Measurements from ENCODE around the gene R3HCC1L.

Gene R3HCC1L

DNA sequence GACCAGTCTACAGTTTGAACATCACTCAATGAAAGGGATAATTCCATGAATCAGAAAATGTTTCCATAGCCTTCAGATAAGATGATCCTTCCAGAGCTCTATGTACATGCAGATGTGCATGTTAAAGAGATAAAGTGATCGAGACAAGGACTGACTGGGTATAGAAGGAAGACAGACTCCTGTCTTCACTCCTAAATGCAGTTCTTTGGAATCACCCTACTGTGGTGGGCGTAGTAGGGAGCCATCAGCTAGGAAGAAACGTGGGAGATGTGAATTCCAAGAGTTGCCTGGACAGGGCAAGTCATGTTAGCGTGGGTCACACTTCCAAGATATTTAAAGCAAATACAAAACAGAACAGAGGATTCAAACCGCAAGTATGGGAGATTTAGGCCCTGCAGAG lies 109.7 kb downstream of the R3HCC1L start:
- TF ChIP-seq, protein P1, sequence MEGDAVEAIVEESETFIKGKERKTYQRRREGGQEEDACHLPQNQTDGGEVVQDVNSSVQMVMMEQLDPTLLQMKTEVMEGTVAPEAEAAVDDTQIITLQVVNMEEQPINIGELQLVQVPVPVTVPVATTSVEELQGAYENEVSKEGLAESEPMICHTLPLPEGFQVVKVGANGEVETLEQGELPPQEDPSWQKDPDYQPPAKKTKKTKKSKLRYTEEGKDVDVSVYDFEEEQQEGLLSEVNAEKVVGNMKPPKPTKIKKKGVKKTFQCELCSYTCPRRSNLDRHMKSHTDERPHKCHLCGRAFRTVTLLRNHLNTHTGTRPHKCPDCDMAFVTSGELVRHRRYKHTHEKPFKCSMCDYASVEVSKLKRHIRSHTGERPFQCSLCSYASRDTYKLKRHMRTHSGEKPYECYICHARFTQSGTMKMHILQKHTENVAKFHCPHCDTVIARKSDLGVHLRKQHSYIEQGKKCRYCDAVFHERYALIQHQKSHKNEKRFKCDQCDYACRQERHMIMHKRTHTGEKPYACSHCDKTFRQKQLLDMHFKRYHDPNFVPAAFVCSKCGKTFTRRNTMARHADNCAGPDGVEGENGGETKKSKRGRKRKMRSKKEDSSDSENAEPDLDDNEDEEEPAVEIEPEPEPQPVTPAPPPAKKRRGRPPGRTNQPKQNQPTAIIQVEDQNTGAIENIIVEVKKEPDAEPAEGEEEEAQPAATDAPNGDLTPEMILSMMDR (IDR thresholded peaks at IDR 0.05) = no peak
- peaks cover 10 to 45% (median 44%) of the 10 kb centered on the region in 3 donors for H3K36me3 ChIP-seq
- no peaks in the 10 kb centered on the region for H3K9me3 ChIP-seq
- no peak overlapping the region for H3K27ac ChIP-seq
- intact Hi-C loops (cut with DNase I; ENCODE audit: low total_unique reads) = no loop called here
- peaks cover 0 to 14% (median 0%) of the 10 kb centered on the region in 4 donors for H3K4me1 ChIP-seq
- no peaks in the 10 kb centered on the region for H3K27me3 ChIP-seq
- H3K4me3 ChIP-seq = no peak overlapping the region
- no peak for DNase-seq

DNA sequence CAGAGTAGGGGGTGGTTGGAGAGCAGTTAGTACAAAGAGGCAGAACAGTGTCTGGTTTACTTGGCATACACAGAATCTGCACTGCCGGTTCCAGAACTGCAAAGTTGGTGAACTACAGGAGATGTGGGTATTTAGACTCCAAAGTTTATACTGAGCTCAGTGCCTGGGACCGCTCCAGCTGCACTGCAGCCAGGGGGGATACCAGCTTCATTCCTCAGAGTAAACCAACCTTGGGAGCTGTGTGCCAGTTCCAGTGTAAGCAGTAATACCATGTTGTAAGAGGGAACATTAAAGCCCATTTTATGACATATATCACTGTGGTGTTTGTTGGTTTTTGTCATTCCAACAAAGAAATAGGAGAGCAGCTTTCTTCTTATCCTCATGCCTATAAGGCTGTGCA lies 110.1 kb downstream of the R3HCC1L start:
- Histone ChIP-seq H3K9me3 (no peaks in the 10 kb centered on the region), H3K4me1 (peaks cover 0 to 14% (median 0%) of the 10 kb centered on the region in 4 donors), H3K27ac (no peak overlapping the region), H3K27me3 (no peaks in the 10 kb centered on the region), H3K36me3 (peaks cover 14 to 49% (median 44%) of the 10 kb centered on the region in 3 donors), H3K4me3 (no peak overlapping the region)
- TF ChIP-seq, protein P1 (IDR thresholded peaks at IDR 0.05) = no peak
- DNase-seq = no peak
- intact Hi-C loops (cut with DNase I; ENCODE audit: low total_unique reads) = no loop called here

DNA sequence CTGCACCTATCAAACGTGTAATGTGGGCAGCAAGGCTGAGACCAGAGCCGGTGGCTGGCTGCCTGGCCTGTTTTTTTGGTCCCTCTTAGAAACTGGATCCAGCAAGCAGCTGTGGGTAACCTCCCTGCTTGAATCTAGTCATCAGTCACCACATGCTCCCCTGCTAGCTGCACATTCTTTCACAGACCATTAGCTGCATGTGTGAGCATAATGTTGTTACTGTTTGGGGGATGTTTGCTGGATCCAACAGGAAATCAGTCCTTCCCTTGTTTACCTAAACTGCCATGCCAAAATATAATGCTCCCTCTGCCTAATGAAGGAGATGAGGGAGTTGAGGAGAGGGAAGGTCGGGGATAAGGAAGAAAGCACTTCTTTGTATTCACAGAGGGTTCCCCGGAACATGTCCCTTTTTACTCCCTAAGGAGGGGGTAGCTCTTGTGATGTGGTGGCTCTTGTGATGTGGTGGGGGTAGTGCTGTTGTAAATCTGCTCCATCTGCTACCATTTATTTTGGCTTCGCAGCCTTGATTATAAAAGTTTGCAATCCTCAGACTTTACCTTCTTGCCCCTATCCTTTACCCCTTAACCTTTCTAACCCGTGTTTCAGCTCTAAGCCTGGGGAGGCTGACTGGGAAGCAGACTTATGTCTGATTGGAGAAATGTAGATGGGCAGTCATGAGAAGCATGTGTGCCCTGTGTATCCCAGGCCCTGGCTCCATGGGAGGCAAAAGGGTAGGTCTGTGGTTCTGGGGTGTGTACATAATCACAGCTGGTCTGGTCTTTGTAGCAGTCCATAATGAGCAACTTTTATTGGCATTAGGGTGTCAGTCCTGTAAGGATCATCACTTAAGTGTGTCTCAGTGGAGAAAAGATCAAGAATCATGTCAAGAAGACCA lies 112.7 kb downstream of the R3HCC1L start:
- intact Hi-C loops (cut with DNase I; ENCODE audit: low total_unique reads) = loop anchor here (5.0 kb wide), 1 partner anchor 65 kb away; no protein-coding TSS in a partner anchor
- no peaks in the 10 kb centered on the region for H3K9me3 ChIP-seq
- no peak for DNase-seq

DNA sequence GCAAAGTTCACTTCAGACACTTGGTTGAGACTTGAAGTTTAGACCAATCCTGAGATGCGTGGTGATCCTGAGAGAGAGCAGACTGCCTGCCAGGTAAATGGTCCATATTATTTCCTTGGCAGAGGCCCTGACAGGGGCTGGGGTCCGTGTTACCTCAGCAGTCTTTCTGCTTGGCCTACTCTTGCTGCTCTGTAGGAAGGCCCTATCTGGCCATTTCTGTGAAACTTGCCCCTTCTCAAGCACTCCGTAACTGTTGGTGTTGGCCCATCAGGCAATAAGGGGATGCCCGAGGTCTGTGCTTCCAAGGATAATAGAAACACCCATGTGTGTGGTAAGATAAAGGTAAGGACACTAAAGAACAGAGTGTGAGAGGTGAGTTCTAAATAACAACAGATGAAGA lies 113.6 kb downstream of the R3HCC1L start:
- TF ChIP-seq, protein P1 (IDR thresholded peaks at IDR 0.05) = no peak
- DNase-seq = no peak
- Histone ChIP-seq H3K27me3 (no peaks in the 10 kb centered on the region), H3K4me1 (peaks cover 0 to 14% (median 0%) of the 10 kb centered on the region in 4 donors), H3K36me3 (peaks cover 25 to 64% (median 62%) of the 10 kb centered on the region in 3 donors), H3K9me3 (no peaks in the 10 kb centered on the region), H3K27ac (no peak overlapping the region), H3K4me3 (no peak overlapping the region)
- intact Hi-C loops (cut with DNase I; ENCODE audit: low total_unique reads) = loop anchor here (5.0 kb wide), 1 partner anchor 64 kb away; no protein-coding TSS in a partner anchor

More for the DNA sequence above, 112.7 kb downstream of the R3HCC1L start:
- peaks cover 0 to 14% (median 0%) of the 10 kb centered on the region in 4 donors for H3K4me1 ChIP-seq
- H3K27me3 ChIP-seq = no peaks in the 10 kb centered on the region
- no peak overlapping the region for H3K27ac ChIP-seq
- H3K36me3 ChIP-seq = peaks cover 25 to 61% (median 58%) of the 10 kb centered on the region in 3 donors
- TF ChIP-seq, protein P1 (IDR thresholded peaks at IDR 0.05) = no peak
- no peak overlapping the region for H3K4me3 ChIP-seq

DNA sequence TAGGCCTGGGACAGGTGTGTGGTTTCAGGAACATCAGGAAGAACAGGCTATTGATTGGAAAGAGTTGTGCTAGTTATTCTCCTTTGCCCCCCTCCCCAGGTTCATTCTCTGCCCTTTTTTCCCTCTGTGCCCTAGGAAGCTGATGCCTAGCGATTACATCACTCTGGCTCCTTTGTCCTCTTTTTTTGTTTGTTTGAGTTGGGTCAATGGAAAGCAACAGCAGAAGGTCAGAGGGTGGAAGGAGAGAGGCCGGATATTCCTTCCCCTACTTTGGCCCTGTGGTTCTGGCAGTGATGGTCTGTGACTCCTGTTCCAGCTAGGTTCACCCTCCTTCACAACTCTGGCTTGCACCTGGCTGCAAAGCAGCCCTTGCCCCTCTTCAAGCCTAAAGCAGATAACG lies 114.7 kb downstream of the R3HCC1L start:
- H3K4me1 ChIP-seq = peaks cover 0 to 11% (median 0%) of the 10 kb centered on the region in 4 donors
- TF ChIP-seq, protein P1 (IDR thresholded peaks at IDR 0.05) = no peak

More for the DNA sequence above, 114.7 kb downstream of the R3HCC1L start:
- H3K27ac ChIP-seq = no peak overlapping the region
- no peak overlapping the region for H3K4me3 ChIP-seq
- no peaks in the 10 kb centered on the region for H3K27me3 ChIP-seq
- no peaks in the 10 kb centered on the region for H3K9me3 ChIP-seq
- peaks cover 25 to 71% (median 62%) of the 10 kb centered on the region in 3 donors for H3K36me3 ChIP-seq
- intact Hi-C loops (cut with DNase I; ENCODE audit: low total_unique reads) = loop anchor here (5.0 kb wide), 1 partner anchor 63 kb away; no protein-coding TSS in a partner anchor
- no peak for DNase-seq
